ENCODE measurements around the gene PELI1.
"Not testable (repeated sequence)": the region's sequence is repeated elsewhere in the genome, so short reads cannot be mapped to it uniquely, and the experiment has no call there.

Gene PELI1

GRCh38 chr2:64086347-64087082, 57.7 kb downstream of the PELI1 start:
- DNase-seq (ENCODE audit: low read depth): no peak

GRCh38 chr2:64085936-64086335, 58.3 kb downstream of the PELI1 start:
- DNase-seq (ENCODE audit: low read depth): no peak

DNA sequence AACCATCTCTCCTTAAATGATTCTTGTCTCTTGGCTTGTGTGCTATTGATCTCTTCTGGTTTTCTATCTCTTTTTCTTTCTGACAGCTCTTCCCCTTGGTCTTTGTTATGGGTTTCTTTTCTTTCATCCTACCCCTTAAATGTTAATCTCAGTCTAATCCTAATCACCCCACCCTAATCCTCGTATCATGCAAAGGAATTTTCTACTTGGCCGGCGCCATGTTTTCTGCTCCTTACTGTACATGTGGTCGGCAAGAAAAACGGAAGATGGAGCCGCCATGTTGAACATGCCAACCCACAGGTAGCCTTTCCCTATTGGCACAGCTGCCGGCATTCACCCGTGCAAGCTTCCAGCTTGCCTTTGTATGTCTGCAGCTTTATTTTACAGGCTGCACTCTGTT, 63.2 kb downstream of the PELI1 start:
- no peak for DNase-seq (ENCODE audit: low read depth)

- no peak for DNase-seq (ENCODE audit: low read depth)
These were observed 64.0 kb downstream of the PELI1 start for GRCh38 chr2:64080179-64080578.

DNA sequence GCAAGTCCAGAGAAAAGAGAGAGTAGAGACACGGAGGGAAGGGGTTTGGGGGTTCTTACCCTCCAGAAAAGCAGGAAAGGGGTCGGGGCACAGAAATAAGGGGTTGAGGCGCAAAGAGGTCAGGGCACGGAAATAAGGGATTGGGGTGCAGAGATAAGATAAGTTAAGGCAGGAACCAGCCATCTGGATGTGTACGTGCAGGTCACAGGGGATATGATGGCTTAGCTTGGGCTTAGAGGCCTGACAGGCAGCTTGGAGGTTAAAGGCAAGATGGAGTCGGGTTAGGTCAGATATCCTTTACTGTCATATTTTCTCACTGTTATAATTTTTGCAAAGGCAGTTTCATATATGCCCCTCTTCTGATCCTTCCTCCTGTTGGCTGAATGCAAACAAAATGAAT, 64.5 kb downstream of the PELI1 start:
- not testable (repeated sequence) for DNase-seq (ENCODE audit: low read depth)

- DNase-seq (ENCODE audit: low read depth): not testable (repeated sequence)
These were observed 67.4 kb downstream of the PELI1 start for GRCh38 chr2:64076828-64077227.

DNA sequence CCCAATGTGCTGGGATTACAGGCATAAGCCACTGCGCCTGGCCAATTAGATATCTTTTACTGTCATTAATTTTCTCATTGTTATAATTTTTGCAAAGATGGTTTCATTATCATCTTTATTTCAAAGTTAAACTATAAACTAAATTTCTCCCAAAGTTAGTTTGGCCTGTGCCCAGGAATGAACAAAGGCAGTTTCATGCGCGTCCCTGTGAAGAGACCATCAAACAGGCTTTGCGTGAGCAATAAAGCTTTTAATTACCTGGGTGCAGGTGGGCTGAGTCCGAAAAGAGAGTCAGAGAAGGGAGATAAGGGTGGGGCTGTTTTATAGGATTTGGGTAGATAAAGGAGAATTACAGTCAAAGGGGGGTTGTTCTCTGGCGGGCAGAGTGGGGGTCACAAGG, 69.6 kb downstream of the PELI1 start:
- DNase-seq (ENCODE audit: low read depth): not testable (repeated sequence)

DNA sequence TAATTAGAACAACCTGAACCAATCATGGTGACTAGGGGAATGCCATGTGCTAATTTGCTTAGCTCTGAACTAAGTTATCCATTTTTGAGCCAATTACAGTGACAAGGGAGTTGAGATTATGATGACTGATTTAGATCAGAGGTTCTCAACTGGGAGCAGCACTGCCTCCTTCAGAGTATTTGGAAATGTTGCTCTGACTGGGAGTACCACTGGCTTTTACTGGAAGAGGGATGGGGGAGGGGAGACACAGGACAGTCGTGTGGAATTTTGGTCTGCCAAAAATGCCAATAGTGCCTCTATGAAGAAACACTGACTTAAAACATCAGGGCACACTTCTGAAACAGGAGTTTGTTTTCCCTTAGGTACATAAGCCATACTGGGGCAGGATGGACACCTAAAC, 76.9 kb downstream of the PELI1 start:
- no peak for DNase-seq (ENCODE audit: low read depth)

- no peak for DNase-seq (ENCODE audit: low read depth)
These were observed 78.7 kb downstream of the PELI1 start for GRCh38 chr2:64065516-64065915.

DNA sequence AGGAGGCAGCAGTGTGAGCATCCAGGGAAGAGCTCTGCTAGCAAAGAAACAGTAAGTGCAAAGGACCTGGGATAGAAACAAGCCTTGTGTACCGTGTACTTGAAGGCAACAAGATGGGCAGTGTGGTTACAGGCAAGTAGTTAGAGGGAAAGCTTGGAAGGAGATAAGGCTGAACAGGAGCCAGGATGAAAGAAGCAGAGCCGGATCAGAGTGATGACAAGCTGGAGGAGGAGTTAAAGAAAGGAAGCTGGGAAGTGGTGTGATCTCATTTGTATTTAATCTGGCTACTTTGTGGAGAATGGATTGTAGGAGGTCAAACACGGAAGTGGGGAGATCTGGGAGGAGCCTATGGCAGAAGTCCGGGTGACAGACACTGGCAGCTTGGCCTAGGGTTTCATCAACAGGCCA, 80.3 kb downstream of the PELI1 start:
- no peak for DNase-seq (ENCODE audit: low read depth)

DNA sequence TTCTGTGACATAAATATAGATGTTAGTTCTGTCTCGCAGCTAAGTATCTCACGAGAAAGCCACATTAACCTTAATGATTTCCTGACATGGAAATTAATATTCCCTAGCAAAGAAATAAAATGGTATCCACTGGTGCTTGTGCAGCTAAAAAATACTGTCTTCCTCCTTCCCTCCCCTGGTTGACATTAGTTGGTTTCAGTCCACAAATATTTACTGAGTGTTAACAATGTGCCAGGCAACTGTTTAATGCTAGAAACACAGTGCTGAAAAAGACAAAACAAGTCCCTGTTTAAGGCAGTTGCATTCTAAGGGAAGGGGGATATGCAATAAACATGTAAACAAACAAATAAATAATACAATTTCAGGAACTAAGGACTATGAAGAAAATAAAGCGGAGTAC, 80.8 kb downstream of the PELI1 start:
- DNase-seq (ENCODE audit: low read depth): no peak

- no peak for DNase-seq (ENCODE audit: low read depth)
These were observed 81.4 kb downstream of the PELI1 start for GRCh38 chr2:64062840-64063239.

DNA sequence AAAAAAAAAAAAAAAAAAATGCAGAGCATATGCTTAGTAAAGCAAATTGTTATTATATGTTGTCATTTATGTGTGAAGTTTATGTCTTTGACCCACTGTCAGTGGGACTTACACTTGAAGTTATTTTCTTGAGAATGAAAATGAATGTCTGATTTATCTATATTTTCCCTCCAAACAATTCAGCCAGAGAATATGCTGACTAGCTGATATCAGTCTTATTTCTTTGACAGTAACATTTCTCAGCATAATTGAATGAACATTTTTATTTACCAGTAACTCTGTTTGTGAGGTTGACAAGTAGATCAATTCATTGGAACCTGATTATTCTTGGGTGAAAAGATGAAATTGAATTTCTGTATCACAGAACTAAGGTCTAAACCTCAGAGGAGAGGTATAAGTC, 85.0 kb downstream of the PELI1 start:
- DNase-seq (ENCODE audit: low read depth): no peak

GRCh38 chr2:64056021-64056420, 88.2 kb downstream of the PELI1 start:
- DNase-seq (ENCODE audit: low read depth): no peak

GRCh38 chr2:64054161-64054915, 89.9 kb downstream of the PELI1 start:
- no peak for DNase-seq (ENCODE audit: low read depth)

GRCh38 chr2:64052463-64053241, 91.6 kb downstream of the PELI1 start:
- no peak for DNase-seq (ENCODE audit: low read depth)

DNA sequence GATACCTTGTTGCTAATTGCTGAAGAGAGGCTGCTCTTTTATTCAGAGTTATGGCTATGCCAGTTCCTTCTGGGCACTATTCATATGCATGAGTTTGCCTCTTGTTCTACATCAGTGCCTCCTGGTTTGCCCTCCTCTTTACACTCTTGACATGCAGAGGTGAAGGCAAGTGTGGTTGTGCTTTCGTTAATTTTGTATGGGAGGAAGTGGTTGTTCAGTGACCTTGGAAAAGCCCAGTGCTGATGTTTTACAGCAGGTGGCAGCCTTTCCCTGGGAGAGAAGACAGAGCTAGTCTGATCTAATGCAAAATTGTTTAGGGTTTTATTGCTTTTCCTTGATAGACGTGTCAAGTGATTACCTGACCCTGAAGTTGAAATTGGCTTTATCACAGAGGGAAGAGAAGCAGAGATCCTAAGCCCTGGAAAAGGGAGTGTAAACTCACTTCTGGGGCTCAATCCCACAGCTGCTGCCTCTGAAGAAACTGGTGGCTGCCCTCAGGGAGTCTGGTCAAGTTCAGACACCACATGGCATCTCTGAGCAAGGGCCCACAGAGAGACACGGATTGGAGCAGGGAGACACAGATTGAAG, 94.5 kb downstream of the PELI1 start:
- peak; percentile 45 for DNase-seq (ENCODE audit: low read depth)

DNA sequence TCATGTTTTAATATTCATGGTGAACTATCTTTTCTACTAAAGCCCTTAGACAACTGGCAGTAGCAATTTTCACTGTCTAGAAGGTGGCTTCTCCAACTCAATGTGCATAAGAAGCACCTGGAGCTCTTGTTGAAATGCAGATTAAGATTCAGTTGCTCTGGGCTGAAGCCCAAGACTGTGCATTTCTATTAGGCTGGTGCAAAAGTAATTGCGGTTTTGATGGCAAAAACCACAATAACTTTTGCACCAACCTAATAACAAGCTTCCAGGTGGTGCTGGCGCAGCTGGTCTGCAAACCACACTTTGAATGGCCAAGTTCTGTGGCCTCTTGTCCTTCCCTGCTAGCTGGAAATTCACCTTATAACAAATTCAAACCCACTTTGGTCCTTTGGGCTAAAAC, 98.3 kb downstream of the PELI1 start:
- no peak for DNase-seq (ENCODE audit: low read depth)

All from activated T-cell treated with anti-CD3 and anti-CD28 coated beads for 1 hour (primary cell).